ENCODE data around the gene GMPPA.

GMPPA gene

DNA sequence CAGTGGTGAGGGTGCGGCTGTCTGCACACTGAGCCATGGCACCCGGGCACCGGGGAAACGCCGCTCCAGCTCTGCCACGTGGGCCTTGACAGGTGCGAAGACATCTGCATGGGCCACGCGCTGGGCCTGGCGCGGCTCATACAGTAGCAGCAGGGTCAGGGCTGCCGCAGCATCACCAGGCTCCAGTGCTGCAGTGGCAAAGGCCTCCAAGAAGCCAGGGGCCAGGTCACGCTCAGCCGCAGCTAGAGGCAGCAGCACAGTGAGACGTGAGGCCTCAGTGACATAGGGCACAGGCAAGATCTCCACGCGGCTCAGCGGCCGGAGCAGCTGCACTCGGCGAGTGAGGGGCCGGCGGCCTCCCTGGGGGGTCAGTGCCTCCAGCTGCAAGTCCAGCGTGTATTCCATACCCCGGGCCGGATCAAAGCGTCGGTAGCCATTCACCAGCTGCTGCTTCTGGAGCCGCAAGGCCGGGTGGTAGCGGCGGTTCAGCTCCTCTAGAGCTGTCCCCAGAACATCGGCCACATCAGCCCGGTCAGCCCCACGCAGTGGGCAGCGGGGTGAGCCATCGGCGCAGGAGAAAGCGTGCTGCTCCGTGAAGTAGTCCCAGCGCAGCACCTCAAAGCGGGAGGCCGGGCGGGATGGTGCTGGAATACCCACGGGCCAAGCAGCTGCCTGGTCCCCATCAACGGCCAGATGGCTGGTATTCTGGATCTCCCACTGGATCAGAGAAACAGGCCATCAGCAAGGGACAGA is 41.4 kb downstream of the GMPPA start:
- no peak for DNase-seq (ENCODE audit: low read depth, low spot score)

DNA sequence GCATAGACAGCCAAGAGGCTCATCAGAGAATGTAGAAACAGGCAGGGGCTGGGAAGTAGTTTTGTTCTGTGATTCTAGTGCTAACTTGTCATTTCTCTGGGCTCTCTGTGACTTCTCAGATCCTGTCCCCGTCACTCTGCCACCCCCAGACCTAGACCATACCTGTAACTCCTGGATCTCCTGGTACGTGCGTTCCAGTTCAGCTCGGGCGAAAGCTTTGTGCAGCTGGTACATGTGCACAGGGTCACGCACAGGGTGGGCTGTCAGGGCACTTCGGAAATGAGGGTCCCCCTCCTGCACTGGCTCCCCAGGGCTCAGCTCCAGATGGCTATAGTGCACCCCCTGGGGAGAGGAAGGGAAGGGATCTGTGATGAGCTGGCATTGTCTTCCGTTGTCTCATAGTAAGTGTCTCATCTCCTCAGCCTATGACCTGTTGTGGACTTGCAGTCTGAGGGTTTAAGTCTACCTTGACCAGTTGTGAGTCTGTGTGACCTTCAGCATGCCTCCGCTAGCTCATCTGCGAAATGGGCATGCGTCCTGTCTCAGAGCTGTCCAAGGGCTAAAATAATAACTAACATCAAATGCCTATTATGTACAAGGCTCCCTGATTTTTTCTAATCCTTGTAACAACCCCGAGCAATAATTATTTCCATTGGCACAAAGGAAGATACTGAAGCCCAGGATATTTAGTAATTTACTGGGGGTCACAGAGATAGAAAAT is 42.3 kb downstream of the GMPPA start:
- DNase-seq (ENCODE audit: low read depth, low spot score) = no peak

DNA sequence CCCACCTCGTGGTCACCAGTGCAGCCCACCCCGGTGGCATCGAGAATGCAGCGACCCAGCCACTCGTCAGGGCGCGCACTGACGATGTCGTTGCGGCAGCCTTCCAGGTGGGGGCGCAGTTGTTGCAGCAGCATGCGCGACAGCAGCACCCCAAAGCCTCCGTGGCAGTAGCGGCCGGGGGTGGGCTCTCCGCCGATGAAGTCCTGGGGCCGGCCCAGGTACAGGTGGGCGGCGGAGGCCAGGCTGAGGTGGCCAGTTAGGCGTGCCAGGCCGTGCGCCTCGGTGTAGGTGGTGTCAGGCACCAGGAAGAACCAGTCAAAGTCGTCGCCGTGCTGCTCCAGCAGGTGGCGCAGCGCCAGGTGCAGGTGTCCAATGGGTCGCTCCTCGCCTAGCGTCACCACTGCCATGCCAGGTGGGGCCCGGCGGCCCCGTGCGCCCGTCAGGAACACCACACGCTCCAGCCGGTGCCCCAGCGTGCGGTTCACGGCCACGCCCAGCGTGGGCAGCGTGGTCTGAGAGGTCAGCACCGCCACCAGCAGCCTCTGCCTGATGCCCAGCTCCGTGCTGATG is 43.0 kb downstream of the GMPPA start:
- peak; percentile 95 for DNase-seq (ENCODE audit: low read depth, low spot score)

DNA sequence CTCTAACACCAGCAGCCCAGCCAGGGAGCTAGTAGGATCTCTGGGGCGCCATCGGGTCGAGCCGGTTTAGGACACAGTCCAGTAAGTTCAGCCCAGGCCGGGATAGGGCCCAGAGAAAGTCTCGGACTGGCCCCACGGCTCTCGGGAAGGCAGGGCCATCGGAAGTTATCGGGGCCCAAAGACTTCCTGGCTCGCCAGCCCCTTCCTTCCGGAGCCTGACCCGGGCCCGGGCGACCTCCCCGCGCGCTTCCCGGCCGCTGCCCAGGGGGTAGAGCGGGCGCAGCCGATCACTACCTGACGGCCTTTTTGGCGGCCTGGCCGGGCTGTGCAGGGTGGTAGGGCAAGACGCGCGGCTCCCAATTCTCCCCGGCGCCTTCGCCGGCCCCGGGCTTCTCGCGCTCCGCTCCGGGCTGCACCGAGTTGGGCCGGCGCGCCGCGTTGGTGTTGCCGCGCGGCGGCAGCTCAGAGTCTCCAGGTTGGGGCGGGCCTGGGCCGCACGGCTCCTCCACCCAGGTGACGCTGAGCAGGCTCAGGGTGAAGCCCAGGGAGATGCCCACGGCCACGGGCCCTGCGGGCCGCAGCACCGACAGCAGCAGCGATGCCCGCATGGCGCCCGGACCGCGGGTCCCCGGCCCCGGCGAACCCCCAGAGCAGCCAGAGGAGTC is 44.4 kb downstream of the GMPPA start:
- peak; percentile 66 for DNase-seq (ENCODE audit: low read depth, low spot score)

DNA sequence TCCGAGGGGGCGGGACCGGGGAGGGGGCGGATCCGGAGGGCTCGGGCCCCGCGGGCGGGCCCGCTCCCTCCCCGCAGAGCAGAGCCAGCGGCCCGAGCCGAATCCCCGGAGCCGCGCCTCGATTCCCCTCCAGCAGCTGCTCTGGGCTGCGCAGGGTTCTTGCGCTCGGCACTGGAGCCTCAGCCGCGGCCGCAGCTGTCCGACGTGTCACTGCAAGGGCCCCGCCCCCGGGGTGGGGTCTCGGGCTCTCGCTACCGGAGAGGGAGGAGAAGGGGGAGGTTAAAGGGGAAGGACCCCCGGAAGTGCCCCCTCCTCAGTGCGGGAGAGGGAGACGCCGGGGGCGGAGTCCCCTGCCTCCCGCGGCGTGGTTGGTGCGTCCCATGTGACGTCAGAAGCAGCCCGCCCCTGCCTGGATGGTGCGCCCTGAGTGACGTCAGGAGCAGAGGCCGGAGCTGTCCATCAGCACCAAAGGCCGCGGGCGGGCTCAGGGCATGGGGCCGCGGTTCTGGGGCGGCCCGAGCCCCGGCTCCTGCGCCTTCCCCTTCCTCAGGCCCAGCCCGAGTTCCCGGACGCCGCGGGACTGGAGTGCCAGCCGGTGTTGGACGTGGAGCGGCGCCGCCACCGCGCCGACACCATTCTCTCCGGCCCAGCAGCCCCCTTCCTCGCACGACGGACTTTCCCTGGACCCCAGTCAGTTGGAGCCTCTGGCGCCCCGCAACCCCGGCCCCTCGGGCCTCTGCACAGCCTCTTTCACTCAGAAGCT is 45.1 kb downstream of the GMPPA start, which contains the start of the genes CHPF and TMEM198:
TSS of gene CHPF (minus strand) at position 214 of the 763 bp plus-strand sequence. CDS start 271 bp downstream, outside the sequence.
TSS of gene TMEM198 (plus strand) at position 433 of the 763 bp plus-strand sequence. CDS start 700 bp downstream, outside the sequence.
- DNase-seq (ENCODE audit: low read depth, low spot score) = peak; percentile 100

DNA sequence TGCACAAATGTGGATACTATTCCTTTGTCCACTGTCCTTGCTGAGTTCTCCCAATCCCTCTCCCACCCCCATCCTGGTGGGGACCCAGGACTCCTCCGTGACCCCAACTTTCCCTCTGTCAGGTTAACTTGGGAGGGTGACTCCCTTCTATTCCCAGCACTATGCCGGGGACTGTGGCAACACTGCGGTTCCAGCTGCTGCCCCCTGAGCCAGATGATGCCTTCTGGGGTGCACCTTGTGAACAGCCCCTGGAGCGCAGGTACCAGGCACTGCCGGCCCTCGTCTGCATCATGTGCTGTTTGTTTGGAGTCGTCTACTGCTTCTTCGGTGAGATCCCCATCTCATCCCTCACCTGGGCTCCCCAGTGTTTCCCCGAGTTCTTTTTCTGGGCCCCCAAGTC is 45.9 kb downstream of the GMPPA start:
- DNase-seq (ENCODE audit: low read depth, low spot score) = no peak

DNA sequence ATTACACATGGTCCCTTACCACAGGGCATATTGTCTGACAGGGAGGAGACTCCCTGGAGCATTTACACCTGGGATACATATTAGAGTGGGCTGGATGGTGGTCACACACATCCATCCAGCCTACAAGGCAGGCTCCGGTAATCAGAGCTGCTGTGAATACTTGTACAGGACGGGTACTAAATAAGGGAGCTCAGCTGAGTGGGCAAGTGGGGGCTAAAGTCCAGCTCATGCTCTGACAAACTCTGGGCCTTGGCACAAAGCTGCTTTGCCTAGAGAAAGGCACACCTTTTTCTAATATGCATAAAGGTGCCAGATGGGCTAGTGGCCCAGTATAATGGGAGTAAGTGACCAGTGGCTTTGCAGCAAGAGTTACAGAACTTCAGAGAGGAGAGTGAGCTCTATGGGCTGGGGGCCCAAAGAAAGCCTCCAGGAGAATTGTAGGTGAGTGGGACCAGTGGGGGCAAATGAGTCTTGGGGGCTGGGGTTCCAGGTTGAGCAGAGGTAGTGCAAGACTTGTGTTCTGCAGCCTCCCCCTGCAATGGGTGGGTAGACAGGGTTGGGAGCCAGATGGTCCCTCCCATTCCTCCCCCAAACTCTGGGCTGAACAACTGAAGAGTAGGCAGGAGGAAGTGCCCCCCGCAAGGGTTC is 46.7 kb downstream of the GMPPA start:
- no peak for DNase-seq (ENCODE audit: low read depth, low spot score)

DNA sequence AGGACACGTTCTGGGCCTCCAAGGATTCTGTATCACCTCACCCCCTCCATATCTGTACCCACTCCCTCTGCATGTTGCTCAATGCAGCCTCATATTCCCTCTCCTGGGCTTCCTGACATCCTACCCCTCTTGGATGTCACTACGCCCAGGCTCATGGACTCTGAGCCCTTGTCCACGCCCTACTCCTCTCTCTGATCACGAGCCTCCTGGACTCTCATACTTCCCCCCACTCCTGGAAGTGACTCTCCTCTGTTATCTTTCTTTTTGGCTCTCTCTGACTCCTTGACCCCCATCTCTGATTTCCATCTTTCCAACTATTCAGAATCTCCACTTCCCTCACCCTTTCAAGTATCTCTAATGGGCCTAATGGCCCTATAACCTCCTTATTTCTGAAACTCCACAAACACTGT is 47.3 kb downstream of the GMPPA start:
- DNase-seq (ENCODE audit: low read depth, low spot score) = no peak

DNA sequence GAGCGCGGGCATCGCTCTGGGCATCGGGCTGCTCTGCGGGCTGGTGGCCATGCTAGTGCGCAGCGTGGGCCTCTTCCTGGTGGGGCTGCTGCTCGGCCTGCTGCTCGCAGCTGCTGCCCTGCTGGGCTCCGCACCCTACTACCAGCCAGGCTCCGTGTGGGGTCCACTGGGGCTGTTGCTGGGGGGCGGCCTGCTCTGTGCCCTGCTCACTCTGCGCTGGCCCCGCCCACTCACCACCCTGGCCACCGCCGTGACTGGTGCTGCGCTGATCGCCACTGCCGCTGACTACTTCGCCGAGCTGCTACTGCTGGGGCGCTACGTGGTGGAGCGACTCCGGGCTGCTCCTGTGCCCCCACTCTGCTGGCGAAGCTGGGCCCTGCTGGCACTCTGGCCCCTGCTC is 48.9 kb downstream of the GMPPA start:
- DNase-seq (ENCODE audit: low read depth, low spot score) = no peak

DNA sequence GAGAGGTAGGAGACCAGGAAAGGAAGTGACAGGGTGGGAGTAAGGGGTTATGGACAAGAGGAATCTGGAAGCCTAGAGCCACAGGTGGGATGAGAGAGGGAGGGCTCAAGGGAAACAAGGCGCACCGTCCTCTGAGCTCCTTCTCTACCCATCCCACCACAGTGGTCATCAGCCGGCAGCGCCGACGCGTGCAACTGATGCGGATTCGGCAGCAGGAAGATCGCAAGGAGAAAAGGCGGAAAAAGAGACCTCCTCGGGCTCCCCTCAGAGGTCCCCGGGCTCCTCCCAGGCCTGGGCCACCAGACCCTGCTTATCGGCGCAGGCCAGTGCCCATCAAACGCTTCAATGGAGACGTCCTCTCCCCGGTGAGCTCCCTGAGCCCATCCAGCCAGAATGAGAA is 50.3 kb downstream of the GMPPA start:
- DNase-seq (ENCODE audit: low read depth, low spot score) = no peak

DNA sequence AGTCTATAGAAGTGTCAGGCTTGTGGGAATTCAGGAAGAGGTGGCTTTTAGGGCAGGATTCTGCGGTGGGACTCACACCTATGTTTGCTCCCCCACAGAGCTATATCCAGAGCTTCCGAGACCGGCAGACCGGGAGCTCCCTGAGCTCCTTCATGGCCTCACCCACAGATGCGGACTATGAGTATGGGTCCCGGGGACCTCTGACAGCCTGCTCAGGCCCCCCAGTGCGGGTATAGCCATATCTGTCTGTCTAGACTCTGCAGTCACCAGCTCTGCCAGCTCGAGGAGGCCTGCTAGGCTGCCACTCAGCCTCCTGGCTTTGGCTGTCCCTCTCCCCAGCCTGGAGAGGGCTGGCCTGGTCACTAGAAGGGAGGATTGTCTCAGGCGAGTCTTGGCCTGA is 50.9 kb downstream of the GMPPA start:
- no peak for DNase-seq (ENCODE audit: low read depth, low spot score)

DNA sequence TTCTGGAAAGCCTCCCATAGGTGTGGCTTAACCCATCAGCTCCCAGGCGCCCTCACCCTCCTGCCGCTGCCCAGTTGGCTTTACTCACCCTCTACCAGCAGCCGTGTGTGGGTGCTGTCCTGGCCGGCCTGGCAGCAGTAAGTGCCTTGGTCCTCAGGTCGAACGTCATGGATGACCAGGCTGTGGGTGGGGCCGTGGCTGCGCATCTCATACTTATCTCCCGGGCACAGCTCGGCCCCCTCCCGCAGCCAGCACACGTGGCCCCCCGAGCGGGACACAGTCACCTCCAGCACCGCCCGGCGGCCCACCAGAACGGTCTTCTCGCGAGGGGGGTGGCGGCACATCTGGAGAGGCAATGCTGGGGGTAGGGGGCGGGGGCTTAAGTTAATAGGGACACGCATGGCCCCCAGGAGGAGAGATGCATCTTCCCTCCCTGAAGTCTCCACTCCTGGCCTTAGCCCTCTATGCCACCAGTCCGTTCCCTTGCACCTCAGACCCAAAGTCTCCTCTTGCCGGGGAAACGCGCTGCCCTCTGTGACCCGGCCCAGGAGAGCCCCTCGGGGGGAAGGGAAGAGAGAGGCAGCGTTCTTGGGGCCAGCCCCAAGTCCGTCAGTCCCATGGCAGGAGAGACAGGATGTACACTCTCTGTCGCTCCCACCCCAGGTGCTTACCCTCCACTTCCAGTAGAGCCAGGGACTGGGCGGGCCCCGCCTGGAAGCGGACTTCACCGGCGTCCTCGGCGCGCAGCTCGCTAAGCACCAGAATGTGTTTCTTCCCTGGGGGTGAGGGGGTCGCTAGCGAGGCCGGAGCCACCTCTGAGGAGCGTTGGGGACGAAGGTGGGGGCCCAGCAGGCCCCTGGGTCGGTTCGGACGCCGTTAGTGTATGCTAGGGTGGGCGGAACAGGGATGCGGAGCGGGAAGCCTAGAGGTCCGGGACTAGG is 53.0 kb downstream of the GMPPA start:
- peak; percentile 78 for DNase-seq (ENCODE audit: low read depth, low spot score)

DNA sequence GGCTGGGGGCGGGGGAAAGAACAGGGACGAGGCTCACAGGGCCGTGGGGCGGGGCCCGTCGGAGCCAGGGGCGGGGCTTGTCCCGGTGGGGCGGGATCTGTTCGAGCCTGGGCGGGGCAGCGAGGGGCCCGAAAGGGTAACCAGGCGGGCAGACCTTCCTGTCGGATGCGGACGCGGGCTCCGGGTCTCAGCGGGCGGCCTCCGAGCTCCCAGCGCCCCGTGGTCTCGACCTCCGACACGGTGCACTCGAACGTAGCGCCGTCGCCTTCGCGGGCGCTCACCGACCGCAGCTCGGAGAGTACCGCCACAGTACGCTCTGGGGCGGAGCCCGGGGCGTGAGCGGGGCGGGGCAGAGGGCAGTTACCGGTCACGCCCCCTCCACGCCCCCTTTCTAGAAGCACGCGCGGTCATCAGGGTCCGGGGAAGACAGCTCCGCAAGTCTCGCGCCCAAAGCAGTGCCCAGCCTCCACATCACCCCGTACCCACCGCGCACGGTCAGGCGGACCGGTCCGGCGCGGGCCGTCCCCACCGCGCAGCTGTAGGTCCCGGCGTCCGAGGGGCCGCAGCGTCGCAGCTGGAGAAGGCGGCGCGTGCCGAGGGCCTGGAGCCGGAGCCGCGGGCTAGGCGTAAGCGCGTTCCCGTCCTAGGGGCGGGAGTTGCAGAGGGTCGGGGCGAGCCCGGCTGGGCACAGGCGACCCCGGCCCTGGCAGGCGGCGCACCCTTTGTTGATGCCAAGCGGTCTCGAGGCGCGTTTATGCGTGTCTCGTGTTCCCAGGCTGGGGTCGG is 53.9 kb downstream of the GMPPA start:
- peak; percentile 92 for DNase-seq (ENCODE audit: low read depth, low spot score)

DNA sequence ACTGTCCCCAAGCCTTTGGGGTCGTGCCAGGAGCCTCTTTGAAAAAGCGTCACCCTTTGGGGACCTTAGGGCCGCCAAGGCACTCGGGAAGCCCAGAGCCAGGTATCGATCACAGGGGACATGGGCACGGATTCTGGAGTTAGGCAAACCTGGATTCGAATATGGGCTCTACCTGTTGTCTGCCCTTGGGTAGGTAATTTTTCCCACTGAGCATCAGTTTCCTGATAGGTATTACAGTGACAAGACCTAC is 54.4 kb downstream of the GMPPA start:
- no peak for DNase-seq (ENCODE audit: low read depth, low spot score)

DNA sequence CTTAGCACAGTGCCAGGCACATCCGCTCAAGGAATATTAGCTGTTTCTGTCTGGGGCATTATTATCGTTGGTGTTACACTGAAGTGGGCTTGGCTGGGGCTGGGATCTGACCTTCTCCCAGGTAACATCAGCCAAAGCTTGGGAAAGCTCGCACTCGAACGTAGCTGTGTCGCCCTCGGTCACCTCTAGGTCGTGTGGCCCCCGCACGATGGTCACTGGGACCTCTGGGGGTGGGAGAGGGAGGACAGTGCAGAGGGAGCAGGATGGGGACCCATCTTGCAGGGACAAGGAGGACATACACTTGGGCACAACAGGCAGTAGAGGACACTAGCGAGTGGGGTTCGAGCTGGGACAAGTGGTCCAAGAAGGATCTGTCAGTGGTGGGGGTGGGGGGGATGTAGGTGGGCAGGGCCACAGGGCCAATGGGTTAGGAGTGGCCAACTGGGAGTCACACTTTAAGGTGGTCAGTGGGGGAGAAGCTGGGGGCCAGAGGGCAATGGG is 54.8 kb downstream of the GMPPA start:
- DNase-seq (ENCODE audit: low read depth, low spot score) = no peak

DNA sequence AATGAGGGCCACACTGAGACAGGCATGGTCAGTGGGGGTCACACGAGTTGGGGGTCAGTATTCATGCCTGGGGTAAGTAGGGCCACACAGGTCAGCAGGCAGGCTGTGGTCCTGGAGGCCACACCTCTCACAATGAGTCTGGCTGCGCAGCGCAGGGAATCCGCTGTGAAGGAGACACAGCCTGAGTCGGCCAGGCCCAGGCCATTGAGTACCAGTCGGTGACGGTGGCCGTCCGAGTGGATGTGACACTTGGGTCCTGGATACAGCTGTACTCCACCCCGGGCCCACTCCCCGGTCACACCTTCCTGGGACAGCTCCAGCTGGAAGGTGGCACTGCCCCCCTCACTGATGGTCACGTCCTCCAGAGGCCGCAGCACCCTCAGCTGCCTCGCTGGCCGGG is 55.7 kb downstream of the GMPPA start:
- DNase-seq (ENCODE audit: low read depth, low spot score) = no peak

DNA sequence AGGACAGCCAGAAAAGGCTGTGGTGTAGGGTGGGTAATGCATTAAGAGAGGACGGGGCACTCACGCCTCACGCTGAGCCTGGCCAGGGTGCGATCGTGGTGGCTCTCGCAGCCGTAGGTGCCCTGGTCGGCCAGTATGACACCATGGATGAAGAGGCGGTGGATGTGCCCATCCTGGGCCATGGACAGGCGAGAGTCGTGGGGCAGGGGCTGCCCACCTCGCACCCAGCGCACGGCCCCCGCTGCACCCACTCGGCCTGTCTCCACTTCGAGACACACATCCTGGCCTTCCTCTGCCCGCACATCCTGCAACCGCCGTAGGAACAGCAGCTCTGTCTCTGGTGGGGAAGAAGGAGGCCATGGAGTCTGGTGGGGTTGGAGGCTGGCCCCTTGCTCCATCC is 57.3 kb downstream of the GMPPA start:
- no peak for DNase-seq (ENCODE audit: low read depth, low spot score)

DNA sequence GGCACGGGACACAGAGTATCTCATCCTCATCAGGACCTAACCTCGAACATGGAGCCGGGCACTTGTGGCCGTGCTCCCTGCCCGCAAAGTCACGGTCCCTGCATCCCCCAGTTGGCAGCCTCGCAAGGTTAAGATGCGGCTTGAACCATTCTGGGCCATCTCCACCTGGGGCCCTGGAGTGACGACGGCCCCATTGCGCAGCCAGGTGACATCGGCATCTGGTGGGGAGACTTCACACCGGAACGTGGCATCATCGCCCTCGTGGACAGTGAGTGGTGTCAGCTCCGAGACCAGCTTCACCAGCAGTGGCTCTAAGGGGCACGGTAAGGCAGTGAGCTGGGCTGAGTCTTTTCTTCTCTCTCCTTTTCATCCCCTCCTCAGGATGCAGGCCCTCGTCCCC is 57.7 kb downstream of the GMPPA start:
- no peak for DNase-seq (ENCODE audit: low read depth, low spot score)
